ENCODE measurements around the gene C19orf47.
A peak's percentile ranks its signal among the peaks of the same experiment; 100 is the strongest.

C19orf47 gene

GRCh38 chr19:40362160-40362559 is 14.0 kb upstream of the C19orf47 start:
- H3K36me3 ChIP-seq (ENCODE audit: insufficient read depth, low read length) = peaks cover 5% of the 10 kb centered on the region
- peaks cover 19% of the 10 kb centered on the region for H3K4me1 ChIP-seq (ENCODE audit: insufficient read depth, low read length)
- no peak overlapping the region for H3K9ac ChIP-seq (ENCODE audit: low read depth, low read length)
- no peak overlapping the region for H3K27ac ChIP-seq (ENCODE audit: low read depth, low read length)
- no peaks in the 10 kb centered on the region for H3K9me3 ChIP-seq (ENCODE audit: insufficient read depth, low read depth, low read length)
- H3K27me3 ChIP-seq (ENCODE audit: insufficient read depth, low read length) = no peaks in the 10 kb centered on the region
- H3K4me3 ChIP-seq (ENCODE audit: low read length) = no peak overlapping the region
- 96% methylated on average over 2 of the region's 3 CpGs for WGBS

DNA sequence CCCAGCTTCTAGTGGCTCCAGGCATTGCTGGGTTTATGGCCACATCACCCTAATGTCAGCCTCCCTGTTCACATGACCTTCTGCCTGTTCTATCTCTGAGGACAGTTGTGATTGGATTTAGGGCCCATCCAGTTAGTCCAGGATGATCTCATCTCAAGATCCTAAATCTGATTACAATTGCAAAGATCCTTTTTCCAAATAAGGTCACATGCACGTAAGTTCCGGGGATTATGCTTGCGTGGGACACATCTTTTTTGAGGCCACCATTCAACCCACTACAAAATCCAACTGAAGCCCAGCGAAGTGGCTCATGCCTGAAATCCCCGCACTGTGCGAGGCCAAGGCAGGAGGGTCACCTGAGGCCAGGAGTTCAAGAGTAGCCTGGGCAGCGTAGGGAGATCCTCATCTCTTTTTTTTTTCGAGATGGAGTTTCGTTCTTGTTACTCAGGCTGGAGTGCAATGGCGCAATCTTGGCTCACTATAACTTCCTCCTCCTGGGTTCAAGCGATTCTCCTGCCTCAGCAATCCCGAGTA is 12.6 kb upstream of the C19orf47 start:
- H3K27me3 ChIP-seq (ENCODE audit: insufficient read depth, low read length) = no peaks in the 10 kb centered on the region
- no peaks in the 10 kb centered on the region for H3K9me3 ChIP-seq (ENCODE audit: insufficient read depth, low read depth, low read length)
- H3K4me3 ChIP-seq (ENCODE audit: low read length) = no peak overlapping the region
- H3K36me3 ChIP-seq (ENCODE audit: insufficient read depth, low read length) = peaks cover 2% of the 10 kb centered on the region; the same call in 1 of the 2 replicates
- peaks cover 7% of the 10 kb centered on the region; the same call in 1 of the 2 replicates for H3K4me1 ChIP-seq (ENCODE audit: insufficient read depth, low read length)
- no peak overlapping the region for H3K27ac ChIP-seq (ENCODE audit: low read depth, low read length)
- 95% methylated on average over 12 of the region's 12 CpGs for WGBS
- no peak overlapping the region for H3K9ac ChIP-seq (ENCODE audit: low read depth, low read length)

GRCh38 chr19:40360020-40360707 is 12.0 kb upstream of the C19orf47 start:
- no peak overlapping the region for H3K27ac ChIP-seq (ENCODE audit: low read depth, low read length)
- no peak overlapping the region; the same call in 1 of the 2 replicates for H3K9ac ChIP-seq (ENCODE audit: low read depth, low read length)
- H3K27me3 ChIP-seq (ENCODE audit: insufficient read depth, low read length) = no peaks in the 10 kb centered on the region
- peaks cover 2% of the 10 kb centered on the region; the same call in 1 of the 2 replicates for H3K36me3 ChIP-seq (ENCODE audit: insufficient read depth, low read length)
- H3K4me3 ChIP-seq (ENCODE audit: low read length) = no peak overlapping the region
- H3K9me3 ChIP-seq (ENCODE audit: insufficient read depth, low read depth, low read length) = no peaks in the 10 kb centered on the region
- peaks cover 3% of the 10 kb centered on the region; the same call in 1 of the 2 replicates for H3K4me1 ChIP-seq (ENCODE audit: insufficient read depth, low read length)
- WGBS = 90% methylated on average over 13 of the region's 13 CpGs

DNA sequence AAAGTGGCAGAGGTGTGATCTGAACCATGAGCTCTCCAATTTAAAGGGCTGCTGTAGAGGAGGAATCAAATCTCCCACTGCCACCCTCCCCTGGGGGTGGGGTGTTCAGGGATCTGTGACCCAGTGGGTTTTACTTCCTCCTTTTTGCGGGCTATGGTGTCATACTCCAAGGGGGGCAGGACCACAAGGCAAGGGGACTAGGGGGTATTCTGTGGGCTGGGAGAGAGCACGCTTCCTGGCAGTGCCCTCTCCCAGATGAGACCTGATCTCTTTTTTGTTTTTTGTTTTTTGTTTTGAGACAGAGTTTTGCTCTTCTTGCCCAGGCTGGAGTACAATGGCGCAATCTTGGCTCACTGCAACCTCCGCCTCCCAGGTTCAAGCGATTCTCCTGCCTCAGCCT is 10.6 kb upstream of the C19orf47 start:
- H3K36me3 ChIP-seq (ENCODE audit: insufficient read depth, low read length) = peaks cover 2% of the 10 kb centered on the region; the same call in 1 of the 2 replicates
- H3K4me3 ChIP-seq (ENCODE audit: low read length) = no peak overlapping the region
- 96% methylated on average over 3 of the region's 5 CpGs for WGBS
- no peak overlapping the region for H3K9ac ChIP-seq (ENCODE audit: low read depth, low read length)
- H3K4me1 ChIP-seq (ENCODE audit: insufficient read depth, low read length) = no peaks in the 10 kb centered on the region
- H3K9me3 ChIP-seq (ENCODE audit: insufficient read depth, low read depth, low read length) = no peaks in the 10 kb centered on the region
- no peaks in the 10 kb centered on the region for H3K27me3 ChIP-seq (ENCODE audit: insufficient read depth, low read length)
- no peak overlapping the region for H3K27ac ChIP-seq (ENCODE audit: low read depth, low read length)

DNA sequence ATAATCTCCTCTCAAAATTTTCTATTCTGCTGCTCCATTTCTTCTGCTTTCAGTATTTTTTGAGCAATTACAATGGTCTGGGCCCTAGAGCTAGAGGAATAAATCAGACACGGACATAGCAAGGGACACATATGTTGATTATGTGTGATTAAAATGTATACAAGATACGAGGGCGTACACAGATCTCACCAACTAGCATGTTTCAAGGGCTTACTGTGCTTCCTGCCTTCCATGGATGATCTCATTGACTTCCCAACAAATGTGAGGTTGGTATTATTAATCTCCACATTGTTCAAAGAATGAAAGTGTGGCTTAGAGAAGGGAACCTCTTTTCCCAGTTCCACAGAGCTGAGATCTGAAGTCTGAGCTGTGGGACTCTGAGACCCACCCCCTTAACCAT is 9.4 kb upstream of the C19orf47 start:
- Histone ChIP-seq H3K9me3 (ENCODE audit: insufficient read depth, low read depth, low read length) (no peaks in the 10 kb centered on the region), H3K36me3 (ENCODE audit: insufficient read depth, low read length) (peaks cover 2% of the 10 kb centered on the region; the same call in 1 of the 2 replicates), H3K4me1 (ENCODE audit: insufficient read depth, low read length) (no peaks in the 10 kb centered on the region), H3K27me3 (ENCODE audit: insufficient read depth, low read length) (no peaks in the 10 kb centered on the region), H3K4me3 (ENCODE audit: low read length) (no peak overlapping the region), H3K27ac (ENCODE audit: low read depth, low read length) (no peak overlapping the region), H3K9ac (ENCODE audit: low read depth, low read length) (no peak overlapping the region)
- 98% methylated on average over 2 of the region's 3 CpGs for WGBS

- no peak overlapping the region for H3K27ac ChIP-seq (ENCODE audit: low read depth, low read length)
- H3K9me3 ChIP-seq (ENCODE audit: insufficient read depth, low read depth, low read length) = no peaks in the 10 kb centered on the region
- H3K9ac ChIP-seq (ENCODE audit: low read depth, low read length) = no peak overlapping the region
- 90% methylated on average over 5 of the region's 6 CpGs for WGBS
- H3K36me3 ChIP-seq (ENCODE audit: insufficient read depth, low read length) = peaks cover 2% of the 10 kb centered on the region; the same call in 1 of the 2 replicates
- H3K4me1 ChIP-seq (ENCODE audit: insufficient read depth, low read length) = no peaks in the 10 kb centered on the region
- no peaks in the 10 kb centered on the region for H3K27me3 ChIP-seq (ENCODE audit: insufficient read depth, low read length)
- no peak overlapping the region for H3K4me3 ChIP-seq (ENCODE audit: low read length)
Measured at GRCh38 chr19:40356681-40357595, 8.7 kb upstream of the C19orf47 start.

GRCh38 chr19:40355975-40356680 is 7.9 kb upstream of the C19orf47 start:
- Histone ChIP-seq H3K36me3 (ENCODE audit: insufficient read depth, low read length) (peaks cover 2% of the 10 kb centered on the region; the same call in 1 of the 2 replicates), H3K9ac (ENCODE audit: low read depth, low read length) (no peak overlapping the region), H3K4me1 (ENCODE audit: insufficient read depth, low read length) (no peaks in the 10 kb centered on the region), H3K4me3 (ENCODE audit: low read length) (no peak overlapping the region), H3K27me3 (ENCODE audit: insufficient read depth, low read length) (no peaks in the 10 kb centered on the region), H3K9me3 (ENCODE audit: insufficient read depth, low read depth, low read length) (no peaks in the 10 kb centered on the region), H3K27ac (ENCODE audit: low read depth, low read length) (no peak overlapping the region)
- 90% methylated on average over 9 of the region's 9 CpGs for WGBS

DNA sequence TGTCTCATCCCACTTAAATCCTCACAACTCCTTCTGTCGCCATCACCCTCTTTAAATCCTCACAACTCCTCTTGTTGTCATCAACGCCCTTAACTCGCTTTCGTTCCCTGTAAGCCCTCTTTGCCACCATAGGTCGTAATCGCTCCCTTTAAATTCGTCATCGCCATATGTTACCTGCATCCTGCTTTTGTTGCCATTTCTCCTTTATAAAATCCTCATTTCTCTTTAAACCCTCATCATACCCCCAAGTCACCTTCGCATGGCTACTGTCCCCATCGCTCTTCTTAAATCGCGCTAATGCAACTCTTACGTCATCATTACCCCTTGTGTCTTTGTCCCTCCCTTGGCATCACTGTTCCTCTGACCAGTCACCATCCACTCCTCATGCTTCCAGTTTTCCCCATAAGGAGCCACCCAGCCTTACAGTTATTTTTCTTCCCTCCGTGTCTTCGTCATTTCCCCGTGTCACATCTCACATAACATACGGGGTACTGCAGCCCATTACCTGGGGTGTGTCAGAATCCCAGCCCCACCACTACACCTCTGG is 837 bp upstream of the C19orf47 start:
- H3K27ac ChIP-seq (ENCODE audit: low read depth, low read length) = no peak overlapping the region
- H3K36me3 ChIP-seq (ENCODE audit: insufficient read depth, low read length) = no peaks in the 10 kb centered on the region
- no peaks in the 10 kb centered on the region for H3K9me3 ChIP-seq (ENCODE audit: insufficient read depth, low read depth, low read length)
- peak overlapping the region; percentile 89 for H3K4me3 ChIP-seq (ENCODE audit: low read length)
- H3K27me3 ChIP-seq (ENCODE audit: insufficient read depth, low read length) = no peaks in the 10 kb centered on the region
- H3K9ac ChIP-seq (ENCODE audit: low read depth, low read length) = peak overlapping the region; percentile 67; the same call in 1 of the 2 replicates
- WGBS = 16% methylated on average over 17 of the region's 17 CpGs
- H3K4me1 ChIP-seq (ENCODE audit: insufficient read depth, low read length) = peaks cover 7% of the 10 kb centered on the region; the same call in 1 of the 2 replicates

DNA sequence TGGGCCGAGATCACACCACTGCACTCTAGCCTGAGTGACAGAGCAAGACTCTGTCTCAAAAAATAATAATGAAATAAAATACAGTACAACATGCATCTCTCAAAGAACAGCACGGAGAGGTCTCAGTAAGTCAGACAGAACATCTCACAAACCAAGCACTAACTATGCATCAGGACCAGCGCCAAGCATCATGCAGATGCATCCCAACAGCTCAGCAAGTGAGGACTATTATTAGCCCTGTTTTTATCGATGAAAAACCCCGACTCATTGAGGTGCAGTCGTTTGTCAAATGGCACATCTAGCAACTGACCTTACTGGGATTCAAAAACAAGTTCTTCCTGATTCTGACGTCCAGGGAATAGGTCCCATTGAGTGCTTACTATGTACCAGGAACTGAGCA is 3.8 kb downstream of the C19orf47 start:
- no peak overlapping the region for H3K27ac ChIP-seq (ENCODE audit: low read depth, low read length)
- no peak overlapping the region for H3K4me3 ChIP-seq (ENCODE audit: low read length)
- no peak overlapping the region for H3K9ac ChIP-seq (ENCODE audit: low read depth, low read length)
- H3K9me3 ChIP-seq (ENCODE audit: insufficient read depth, low read depth, low read length) = no peaks in the 10 kb centered on the region
- H3K27me3 ChIP-seq (ENCODE audit: insufficient read depth, low read length) = no peaks in the 10 kb centered on the region
- peaks cover 8% of the 10 kb centered on the region; the same call in 1 of the 2 replicates for H3K36me3 ChIP-seq (ENCODE audit: insufficient read depth, low read length)
- WGBS = 92% methylated on average over 7 of the region's 7 CpGs
- H3K4me1 ChIP-seq (ENCODE audit: insufficient read depth, low read length) = peaks cover 7% of the 10 kb centered on the region; the same call in 1 of the 2 replicates

DNA sequence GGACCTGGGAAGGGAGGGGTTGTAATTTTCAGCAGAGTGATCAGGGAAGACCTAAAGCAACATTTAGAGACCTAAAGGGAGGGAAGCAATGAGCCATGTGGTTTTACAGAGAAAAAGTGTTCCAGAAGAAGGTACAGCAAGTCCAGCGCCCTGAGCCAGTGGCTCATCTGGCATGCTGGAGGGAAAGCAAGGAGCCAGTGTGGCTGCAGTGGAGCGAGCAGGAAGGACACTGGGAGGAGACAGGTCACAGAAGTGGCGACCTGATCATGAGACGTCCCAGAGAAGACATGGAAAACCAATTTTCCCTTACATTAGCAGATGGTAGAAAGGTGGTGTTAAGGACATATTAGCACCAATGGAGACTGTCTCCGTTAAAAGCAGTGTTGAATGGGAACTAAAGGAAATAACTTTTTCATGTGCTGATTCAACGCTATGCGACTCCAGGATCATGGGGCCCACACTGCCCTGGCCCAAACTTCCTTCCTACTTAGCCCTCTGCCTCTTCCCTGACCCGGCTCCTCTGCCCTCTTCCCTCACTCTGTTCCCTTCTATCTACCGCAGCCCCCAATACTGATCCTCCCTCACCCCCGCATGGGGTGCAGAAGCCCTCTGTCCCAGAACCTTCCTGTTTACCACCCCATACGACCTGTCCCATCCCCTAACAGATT is 5.4 kb downstream of the C19orf47 start:
- H3K4me3 ChIP-seq (ENCODE audit: low read length) = no peak overlapping the region
- no peaks in the 10 kb centered on the region for H3K9me3 ChIP-seq (ENCODE audit: insufficient read depth, low read depth, low read length)
- no peaks in the 10 kb centered on the region for H3K27me3 ChIP-seq (ENCODE audit: insufficient read depth, low read length)
- H3K4me1 ChIP-seq (ENCODE audit: insufficient read depth, low read length) = 0 out of 2 replicates have a peak, but pooled peaks cover 4% of the 10 kb centered on the region
- no peak overlapping the region for H3K9ac ChIP-seq (ENCODE audit: low read depth, low read length)
- peaks cover 15% of the 10 kb centered on the region; the same call in 1 of the 2 replicates for H3K36me3 ChIP-seq (ENCODE audit: insufficient read depth, low read length)
- H3K27ac ChIP-seq (ENCODE audit: low read depth, low read length) = no peak overlapping the region
- 93% methylated on average over 9 of the region's 11 CpGs for WGBS
